Measurements from ENCODE around the gene GRAMD2A. TPM values are rescaled to one million over a fixed set of nuclear protein-coding genes. Genes with fewer than 3 reads are reported as not detected.

GRAMD2A gene
- total RNA-seq, 3 donors from 2014 or later = 0.98 to 8.0 (median 2.5) TPM

GRCh38 chr15:72182673-72183072, 14.9 kb downstream of the GRAMD2A start:
- intact Hi-C loops (cut with DNase I, micrococcal nuclease) = no loop called here
- no peaks in the 10 kb centered on the region for H3K36me3 ChIP-seq (ENCODE audit: low read depth)
- no peak for ATAC-seq
- H3K4me3 ChIP-seq = no peak overlapping the region
- TF ChIP-seq CTCF (IDR thresholded peaks at IDR 0.05) = no peak
- no peak for DNase-seq
- no peaks in the 10 kb centered on the region for H3K4me1 ChIP-seq (ENCODE audit: low read depth)
- H3K9me3 ChIP-seq = no peaks in the 10 kb centered on the region

- Histone ChIP-seq H3K9me3 (no peaks in the 10 kb centered on the region), H3K4me3 (no peak overlapping the region), H3K4me1 (ENCODE audit: low read depth) (no peaks in the 10 kb centered on the region), H3K36me3 (ENCODE audit: low read depth) (no peaks in the 10 kb centered on the region)
- DNase-seq (no peak), ATAC-seq (no peak)
- intact Hi-C loops (cut with DNase I, micrococcal nuclease) = no loop called here
- no peak for TF ChIP-seq CTCF (IDR thresholded peaks at IDR 0.05)
Measured at GRCh38 chr15:72182244-72182643, 15.3 kb downstream of the GRAMD2A start.

- no peak for TF ChIP-seq CTCF (IDR thresholded peaks at IDR 0.05)
- H3K36me3 ChIP-seq (ENCODE audit: low read depth) = no peaks in the 10 kb centered on the region
- no peak overlapping the region for H3K4me3 ChIP-seq
- intact Hi-C loops (cut with DNase I, micrococcal nuclease) = no loop called here
- no peaks in the 10 kb centered on the region for H3K9me3 ChIP-seq
- DNase-seq (no peak), ATAC-seq (no peak)
- no peaks in the 10 kb centered on the region for H3K4me1 ChIP-seq (ENCODE audit: low read depth)
Measured at GRCh38 chr15:72180761-72181324, 16.7 kb downstream of the GRAMD2A start.

- no peak for DNase-seq
- ATAC-seq = no peak
- Histone ChIP-seq H3K36me3 (ENCODE audit: low read depth) (no peaks in the 10 kb centered on the region), H3K9me3 (no peaks in the 10 kb centered on the region), H3K4me3 (no peak overlapping the region), H3K4me1 (ENCODE audit: low read depth) (no peaks in the 10 kb centered on the region)
- intact Hi-C loops (cut with DNase I, micrococcal nuclease) = no loop called here
- TF ChIP-seq CTCF (IDR thresholded peaks at IDR 0.05) = no peak
Measured at GRCh38 chr15:72179950-72180581, 17.5 kb downstream of the GRAMD2A start.

- no peaks in the 10 kb centered on the region for H3K9me3 ChIP-seq
- no peaks in the 10 kb centered on the region for H3K36me3 ChIP-seq (ENCODE audit: low read depth)
- H3K4me3 ChIP-seq = no peak overlapping the region
- H3K4me1 ChIP-seq (ENCODE audit: low read depth) = no peaks in the 10 kb centered on the region
- ATAC-seq (no peak), DNase-seq (no peak)
- intact Hi-C loops (cut with DNase I, micrococcal nuclease) = no loop called here
- TF ChIP-seq CTCF (IDR thresholded peaks at IDR 0.05) = no peak
Measured at GRCh38 chr15:72178976-72179585, 18.5 kb downstream of the GRAMD2A start.

Measured in mucosa of descending colon (tissue), 3 donors.